ENCODE results near the gene SCCPDH.

- TF ChIP-seq REST (IDR thresholded peaks at IDR 0.05; ENCODE audit: low read depth, low read length) = no peak
- no peak for TF ChIP-seq POLR2AphosphoS5 (IDR thresholded peaks at IDR 0.05; ENCODE audit: low read depth, low read length)
- no peak for TF ChIP-seq CTCF (IDR thresholded peaks at IDR 0.05)
- TF ChIP-seq USF1 (IDR thresholded peaks at IDR 0.05; ENCODE audit: borderline replicate concordance, low read depth) = no peak
- TF ChIP-seq SIN3A (IDR thresholded peaks at IDR 0.05; ENCODE audit: borderline replicate concordance, low read depth, low read length) = no peak
- TF ChIP-seq YY1 (IDR thresholded peaks at IDR 0.05; ENCODE audit: low read depth) = no peak
- no peak for TF ChIP-seq GATA2 (CRISPR knock-in tag; IDR thresholded peaks at IDR 0.05)
- TF ChIP-seq TEAD4 (IDR thresholded peaks at IDR 0.05; ENCODE audit: borderline replicate concordance, insufficient read depth) = no peak
- TF ChIP-seq TAF1 (IDR thresholded peaks at IDR 0.05; ENCODE audit: borderline replicate concordance, low read depth, low read length) = no peak
- TF ChIP-seq FOXM1 (IDR thresholded peaks at IDR 0.05; ENCODE audit: low read depth) = no peak
- no peak for TF ChIP-seq CHD2 (IDR thresholded peaks at IDR 0.05; ENCODE audit: low read length, partially characterized antibody)
Observed at GRCh38 chr1:246680696-246681130, 43.5 kb upstream of the SCCPDH start.
